HG03280 (cell line): ENCODE measurements around the gene IL2RA.

Experiments used
- ATAC-seq: cut with Tn5 transposase; IDR thresholded peaks from one replicate; pipeline ENCODE4 v1.9.1; 2021; ENCODE audit warnings: mild to moderate bottlenecking, moderate library complexity; ENCODE audit not compliant: unreplicated experiment

IL2RA gene

DNA sequence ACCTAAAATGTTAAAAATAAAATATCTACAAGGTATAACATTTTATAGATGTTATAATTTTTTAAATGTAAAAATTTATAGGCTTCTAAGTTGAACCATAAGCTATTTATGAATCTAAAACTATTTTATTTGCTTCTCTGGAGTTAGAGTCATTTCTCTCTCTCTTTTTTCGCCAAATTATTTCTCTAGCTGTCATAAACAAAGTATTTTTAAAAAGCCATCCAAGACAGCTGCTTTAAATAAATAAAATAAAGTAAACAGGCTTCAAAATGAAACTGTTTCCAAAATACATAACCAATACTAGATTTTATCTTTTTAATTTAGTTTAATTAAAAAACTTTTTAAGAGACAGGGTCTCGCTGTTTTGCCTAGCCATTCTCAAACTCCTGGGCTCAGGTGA, 72.4 kb downstream of the IL2RA start:
- ATAC-seq = no peak

DNA sequence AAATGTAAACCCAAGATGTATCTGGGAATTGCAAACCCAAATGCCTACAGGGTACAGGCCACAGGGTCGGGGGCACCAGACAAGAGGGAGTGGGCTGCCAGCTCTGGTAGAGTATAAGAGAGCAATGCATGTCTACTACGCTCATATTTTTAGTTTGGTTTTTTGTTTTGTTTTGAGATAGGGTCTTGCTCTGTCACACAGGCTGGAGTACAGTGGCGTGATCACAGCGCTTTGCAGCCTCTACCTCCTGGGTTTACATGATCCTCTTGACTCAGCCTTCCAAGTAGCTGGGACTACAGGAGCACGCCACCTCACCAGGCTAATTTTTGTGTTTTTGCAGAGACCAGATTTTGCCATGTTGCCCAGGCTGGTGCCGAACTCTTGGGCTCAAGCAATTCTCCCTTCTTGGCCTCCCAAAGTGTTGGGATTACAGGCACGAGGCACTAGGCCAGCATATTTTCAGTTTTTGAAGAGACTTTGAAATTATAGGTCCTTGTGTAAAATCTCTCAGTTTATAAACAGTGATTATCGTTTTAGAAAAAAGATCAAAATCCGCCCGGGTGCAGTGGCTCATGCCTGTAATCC, 73.7 kb downstream of the IL2RA start:
- no peak for ATAC-seq

DNA sequence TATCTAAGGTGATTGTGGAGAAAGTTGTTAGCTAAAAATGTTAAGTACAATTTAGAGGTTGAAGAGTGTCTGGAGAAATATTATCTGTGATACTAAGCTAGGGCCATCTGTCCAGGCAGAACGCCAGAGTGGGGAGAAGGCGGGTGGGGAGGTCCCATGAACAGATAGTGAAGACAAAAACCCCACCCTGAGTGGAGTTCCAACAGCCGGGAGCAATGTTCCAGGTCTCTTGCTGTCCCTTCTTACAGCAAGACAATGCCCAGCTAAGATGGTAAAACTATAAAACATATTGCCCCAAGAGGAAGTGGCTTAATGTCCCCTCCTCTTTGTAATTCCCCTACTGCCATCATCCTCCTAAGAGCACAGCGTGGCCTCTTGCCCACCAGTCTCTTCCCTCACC, 74.4 kb downstream of the IL2RA start:
- ATAC-seq = no peak

DNA sequence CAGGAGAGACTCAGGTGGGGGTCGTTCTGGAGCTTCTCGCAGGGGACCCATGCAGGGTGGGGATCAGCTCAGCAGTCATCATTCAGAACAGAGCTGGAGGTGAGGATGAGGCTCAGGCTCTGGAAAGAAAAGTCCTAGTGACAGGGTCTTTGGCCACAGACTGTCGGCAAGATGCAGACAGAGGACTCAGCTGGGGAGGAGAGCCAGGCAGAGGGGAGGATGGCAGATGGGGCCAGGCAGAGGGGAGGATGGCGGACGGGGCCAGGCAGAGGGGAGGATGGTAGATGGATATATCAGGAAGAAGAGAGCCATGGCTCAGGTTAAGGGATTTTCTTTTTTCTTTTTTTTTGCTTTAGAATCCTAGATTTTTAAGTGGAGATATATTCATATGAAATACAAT, 77.1 kb downstream of the IL2RA start:
- ATAC-seq = no peak

DNA sequence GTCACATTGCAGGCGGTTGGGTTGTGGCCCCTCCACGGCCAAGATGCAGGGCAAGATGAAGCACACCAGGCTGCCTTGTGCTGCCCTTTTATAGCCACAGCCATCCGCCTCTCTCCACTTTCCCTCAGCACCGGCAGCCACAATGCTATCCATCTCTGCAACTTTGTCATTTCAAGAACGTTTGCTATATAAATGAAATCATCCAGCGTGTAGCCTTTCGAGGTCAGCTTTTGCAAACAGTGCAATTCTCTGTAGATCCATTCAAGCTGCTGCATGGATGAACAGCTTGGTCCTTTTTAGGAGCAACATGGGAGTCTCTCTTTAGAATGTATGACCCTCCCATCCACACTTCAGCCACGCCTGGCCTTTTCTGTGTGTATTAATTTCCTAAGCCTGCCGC, 78.4 kb downstream of the IL2RA start:
- ATAC-seq = no peak

DNA sequence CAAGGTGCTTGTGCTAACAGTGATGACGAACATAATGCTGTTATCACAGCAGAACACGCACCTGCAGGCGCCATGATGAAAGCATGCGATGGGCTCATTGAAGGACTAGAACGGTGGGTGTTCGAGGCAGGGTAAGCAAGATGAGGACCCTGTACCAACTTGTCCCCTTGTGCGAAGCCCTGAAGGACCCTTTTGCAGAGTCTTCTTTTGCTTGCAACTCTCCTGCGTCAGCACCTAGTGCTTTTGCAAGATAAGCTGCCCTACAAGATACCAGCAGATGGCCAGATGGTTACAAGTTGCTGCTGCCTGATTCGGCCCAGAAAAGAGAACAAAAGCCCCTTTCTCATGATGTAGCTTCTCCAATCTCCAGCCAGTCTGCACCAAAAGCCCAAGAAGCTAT, 80.6 kb downstream of the IL2RA start:
- ATAC-seq = no peak

DNA sequence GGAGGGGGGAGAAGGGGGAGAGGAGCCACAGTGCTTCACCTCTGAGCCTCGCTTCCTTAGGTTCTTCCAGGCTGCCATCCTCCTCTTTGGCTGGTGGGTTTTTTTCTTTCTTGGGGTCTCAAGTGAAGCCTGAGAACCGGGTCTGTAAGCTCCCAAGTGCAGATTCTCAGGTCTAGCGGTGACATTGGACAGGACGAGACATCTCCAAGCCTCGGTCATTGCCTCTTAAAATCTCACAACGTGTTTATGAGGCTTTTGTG, 84.0 kb downstream of the IL2RA start:
- no peak for ATAC-seq

DNA sequence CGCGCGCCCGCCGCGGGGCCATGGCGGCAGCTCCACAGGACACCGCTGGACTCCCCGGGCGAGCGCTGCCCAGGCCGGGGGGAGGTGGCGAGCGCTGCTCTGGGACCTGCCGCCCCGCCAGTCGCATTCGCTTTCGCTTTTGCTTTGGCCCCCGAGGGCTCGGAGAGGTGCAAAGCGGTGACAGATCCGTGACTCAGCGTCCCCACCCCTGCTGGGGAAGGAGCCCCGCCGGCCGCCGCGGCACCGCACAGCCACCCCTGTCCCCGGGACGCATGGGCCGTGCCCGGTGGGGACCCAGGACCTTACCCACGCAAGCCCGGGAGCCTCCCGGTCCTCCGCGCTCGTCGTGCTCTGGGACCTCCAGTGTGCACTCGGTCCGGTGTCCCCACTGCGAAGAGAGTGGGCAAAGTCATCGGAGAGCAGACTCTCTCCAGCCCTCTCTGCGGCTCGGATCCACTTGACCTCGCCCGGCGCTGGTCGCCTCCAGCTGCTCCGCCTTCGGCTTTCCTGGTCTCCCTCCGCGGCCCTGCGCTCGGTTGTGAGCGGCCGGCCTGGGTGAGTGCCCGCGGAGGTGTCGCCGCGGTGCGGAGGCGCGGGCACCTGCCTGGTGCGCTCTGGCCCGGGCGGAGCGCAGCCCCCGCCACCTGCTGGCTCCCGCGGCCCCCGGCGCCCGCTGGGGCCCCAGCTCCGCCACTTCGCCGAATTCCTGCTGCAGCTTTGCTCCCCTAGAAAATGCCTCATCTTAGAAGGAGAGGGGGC, 84.5 kb downstream of the IL2RA start, which contains the start of gene IL15RA:
Gene IL15RA (minus strand): TSS at position 73 of the 759 bp plus-strand sequence. CDS start 51 bp downstream, at position 22.
- ATAC-seq = peak; percentile 63

DNA sequence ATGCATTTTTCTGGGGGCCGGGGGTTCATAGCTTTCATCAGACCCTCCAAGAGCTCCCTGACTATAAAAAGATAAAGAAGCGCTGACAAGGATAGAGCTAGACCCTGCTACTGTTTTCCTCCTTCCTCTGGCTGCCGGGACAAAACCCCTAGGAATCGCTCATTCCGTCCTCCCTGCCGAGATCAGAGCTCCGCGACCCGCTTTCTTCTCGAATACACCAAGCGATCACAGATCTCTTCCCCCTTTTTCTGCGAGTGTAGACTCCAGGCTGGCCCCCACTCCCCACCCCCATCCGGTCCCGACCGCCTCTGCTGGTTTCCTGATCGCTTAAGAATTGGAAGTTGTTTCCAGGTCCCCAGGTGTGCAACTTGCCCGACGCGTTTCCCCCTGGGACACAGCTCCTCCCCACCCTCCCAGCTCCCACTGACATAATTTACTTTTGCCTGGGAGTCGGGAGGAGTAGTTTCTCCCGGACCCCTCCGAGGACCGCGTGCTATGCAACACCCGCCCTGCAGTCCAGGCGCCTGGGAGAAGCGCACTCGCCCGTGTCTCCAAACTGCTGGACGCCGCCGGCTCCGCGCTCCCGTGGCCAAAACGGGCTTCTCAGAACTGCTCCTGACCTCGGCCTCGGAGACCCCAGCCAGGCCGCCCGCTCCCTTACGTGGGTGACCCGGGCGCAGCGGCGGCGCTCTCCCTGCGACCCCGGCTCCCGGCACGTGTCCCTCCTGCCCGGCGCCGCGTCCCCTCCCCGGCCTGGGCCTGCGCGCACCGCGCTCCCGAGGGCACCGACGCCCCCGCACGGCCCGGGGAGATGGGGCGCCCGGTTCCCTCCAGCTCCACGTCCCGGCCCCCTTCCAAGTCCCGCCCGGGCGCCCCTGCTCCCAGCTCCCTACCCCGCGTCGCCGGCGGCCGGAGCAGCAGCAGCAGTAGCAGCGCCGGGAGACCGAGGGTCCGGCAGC, 85.4 kb downstream of the IL2RA start:
- ATAC-seq = peak; percentile 15

DNA sequence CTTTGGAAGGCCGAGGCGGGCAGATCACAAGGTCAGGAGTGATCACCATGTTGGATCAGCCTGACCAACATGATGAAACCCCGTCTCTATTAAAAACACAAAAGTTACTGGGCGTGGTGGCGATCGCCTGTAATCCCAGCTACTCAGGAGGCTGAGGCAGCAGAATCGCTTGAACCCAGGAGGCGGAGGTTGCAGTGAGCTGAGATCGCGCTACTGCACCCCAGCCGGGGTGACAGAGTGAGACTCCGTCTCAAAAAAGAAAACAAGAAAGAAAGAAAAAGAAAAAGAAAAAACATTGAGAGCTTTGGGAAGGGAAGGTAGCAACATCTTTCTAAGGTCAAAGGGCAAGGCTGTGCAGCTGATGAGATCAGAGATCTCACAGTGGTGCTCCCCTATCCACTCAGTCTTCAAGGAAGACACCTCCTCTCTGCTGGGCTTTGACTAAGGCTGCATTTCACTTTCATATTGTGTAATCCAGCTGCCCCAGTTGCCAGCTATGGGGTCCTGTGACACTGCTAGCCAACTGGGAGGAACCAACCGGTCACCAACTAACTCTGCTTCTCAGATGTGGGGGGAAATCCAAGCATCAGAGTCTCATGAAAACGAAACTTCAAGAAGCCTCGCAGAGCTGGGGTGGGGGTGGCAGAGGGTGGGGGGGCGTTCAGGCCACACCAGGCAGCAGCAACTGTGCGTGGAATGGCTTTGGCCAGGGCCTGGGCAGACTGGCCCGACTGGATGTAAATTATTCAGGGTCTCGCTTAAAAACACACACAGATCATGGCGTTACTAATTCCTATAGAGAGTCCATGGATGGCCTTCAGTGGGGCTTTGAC, 86.3 kb downstream of the IL2RA start:
- ATAC-seq = peak; percentile 45

DNA sequence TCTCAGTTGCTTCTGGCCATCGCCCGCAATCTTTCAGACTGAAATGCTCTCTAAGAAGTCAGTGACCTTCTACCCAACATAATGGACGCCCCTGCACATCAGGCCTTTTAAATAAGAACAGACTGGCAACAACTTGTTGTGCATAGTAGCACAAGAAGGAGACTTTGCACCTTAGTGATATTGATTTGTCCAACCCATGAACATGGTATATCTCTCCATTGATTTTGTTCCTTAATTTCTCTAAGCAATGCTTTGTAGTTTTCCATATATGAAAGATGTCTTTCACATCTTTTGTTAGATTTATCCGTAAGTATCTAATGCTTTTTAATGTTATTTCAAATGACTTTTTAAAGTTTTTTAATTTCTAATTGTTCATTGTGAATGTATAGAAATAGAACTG, 89.1 kb downstream of the IL2RA start:
- no peak for ATAC-seq

DNA sequence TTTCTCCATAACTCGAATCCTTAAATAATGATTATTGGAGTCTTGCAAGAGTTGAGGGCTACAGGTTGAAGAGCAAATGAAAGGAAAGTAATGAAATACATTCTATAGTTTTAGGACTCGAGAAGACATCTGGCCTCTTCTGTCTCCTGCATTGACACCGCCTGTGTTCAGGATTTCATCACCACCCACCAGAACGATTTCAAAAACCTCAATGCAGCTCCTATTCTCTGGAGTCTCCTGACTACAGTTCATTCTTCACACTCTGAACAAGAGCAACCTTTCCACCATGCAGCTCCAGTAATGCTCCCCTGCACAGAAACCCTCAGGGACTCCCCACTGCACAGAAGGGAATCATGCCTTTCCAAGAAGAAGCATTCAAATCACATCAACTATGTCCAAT, 90.3 kb downstream of the IL2RA start:
- ATAC-seq = no peak

DNA sequence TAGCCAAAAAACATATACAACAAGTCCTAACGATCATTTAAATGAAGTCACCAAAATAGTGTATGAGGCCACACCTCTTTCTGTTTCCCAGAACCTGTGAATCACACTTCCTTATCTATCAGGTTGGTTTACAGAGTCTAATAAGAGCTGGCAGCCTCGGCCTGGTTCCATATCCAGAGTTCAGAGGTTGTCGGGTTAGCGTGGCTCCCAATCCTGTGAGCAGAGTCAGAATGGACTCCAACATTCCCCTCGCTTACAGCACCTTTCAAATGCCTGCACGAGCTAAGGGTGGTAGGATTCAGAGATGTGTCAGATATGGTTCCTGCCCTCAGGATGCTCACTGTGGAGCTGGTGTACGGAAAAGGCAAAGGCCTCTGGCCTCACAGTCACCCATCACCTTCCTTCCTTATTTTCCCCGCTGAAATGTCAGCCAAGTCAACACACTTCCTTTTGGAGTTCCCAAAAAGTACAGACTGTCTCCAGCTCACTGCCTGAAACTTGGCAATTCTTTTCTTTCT, 90.8 kb downstream of the IL2RA start:
- ATAC-seq = no peak

DNA sequence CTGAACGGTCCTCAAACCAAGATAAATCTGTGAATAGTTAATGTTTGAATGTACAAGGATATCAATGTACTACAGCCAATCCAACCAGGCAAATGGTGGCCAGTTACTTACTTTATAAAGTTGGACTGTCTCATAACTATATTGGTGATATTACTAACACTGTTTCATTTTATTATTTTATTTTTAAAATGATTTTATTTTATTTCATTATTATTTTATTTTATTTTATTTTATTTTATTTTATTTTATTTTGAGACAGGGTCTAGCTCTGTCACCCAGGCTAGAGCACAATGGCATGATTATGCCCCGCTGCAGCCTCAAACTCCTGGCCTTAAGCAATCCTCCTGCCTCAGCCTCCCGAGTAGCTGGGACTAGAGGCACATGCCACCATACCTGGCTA, 91.6 kb downstream of the IL2RA start:
- no peak for ATAC-seq

DNA sequence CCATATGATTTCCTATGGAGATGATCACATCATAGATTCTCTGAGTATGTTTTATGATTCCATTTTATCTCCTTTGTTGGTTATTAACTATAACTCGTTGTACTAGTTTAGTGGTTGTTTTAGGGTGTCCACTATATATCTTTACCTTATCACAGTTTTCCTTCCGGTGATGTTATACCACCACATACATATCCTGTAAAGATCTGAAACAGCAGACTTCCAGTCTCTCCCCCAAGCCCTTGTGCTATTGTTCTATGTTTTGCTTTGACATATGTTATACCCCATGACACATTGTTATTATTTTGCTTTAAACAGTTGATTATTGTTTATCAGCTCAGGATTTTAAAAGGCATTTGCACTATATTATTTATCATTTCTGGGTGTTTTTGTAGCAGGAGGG, 92.1 kb downstream of the IL2RA start:
- ATAC-seq = no peak

DNA sequence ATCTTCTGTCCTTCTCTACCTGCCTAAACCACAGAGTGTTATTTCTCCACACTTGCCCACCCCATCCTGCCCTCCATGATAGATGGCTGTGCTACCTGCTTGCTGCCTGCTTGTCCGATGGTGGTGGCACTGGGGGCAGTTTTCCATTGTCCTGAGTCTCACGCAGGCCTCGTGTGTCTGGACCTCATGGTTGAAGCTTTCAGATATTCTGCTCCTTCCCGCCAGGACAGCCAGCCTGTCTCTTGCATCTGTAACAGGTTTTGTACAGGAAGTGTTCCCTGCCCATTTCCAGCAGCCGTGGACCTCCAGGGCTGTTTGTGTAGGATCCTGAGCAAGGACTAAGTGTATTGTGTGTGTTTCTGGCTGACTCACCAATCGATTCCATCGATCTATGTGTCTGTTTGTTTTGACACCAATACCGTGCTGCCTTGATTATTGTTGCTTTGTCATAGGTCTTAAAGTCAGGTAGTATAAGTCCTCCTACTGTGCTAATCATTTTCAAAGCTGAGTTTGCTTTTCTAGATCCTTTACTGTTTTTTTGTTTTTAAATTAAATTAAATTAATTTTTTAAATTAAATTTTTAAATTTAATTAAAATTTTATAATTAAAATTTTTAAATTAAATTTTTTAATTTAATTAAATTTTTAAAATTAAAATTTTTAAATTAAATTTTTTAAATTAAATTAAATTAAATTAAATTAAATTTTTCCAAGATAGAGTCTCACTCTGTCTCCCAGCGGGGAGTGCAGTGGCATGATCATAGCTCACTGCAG, 93.3 kb downstream of the IL2RA start:
- ATAC-seq = no peak

DNA sequence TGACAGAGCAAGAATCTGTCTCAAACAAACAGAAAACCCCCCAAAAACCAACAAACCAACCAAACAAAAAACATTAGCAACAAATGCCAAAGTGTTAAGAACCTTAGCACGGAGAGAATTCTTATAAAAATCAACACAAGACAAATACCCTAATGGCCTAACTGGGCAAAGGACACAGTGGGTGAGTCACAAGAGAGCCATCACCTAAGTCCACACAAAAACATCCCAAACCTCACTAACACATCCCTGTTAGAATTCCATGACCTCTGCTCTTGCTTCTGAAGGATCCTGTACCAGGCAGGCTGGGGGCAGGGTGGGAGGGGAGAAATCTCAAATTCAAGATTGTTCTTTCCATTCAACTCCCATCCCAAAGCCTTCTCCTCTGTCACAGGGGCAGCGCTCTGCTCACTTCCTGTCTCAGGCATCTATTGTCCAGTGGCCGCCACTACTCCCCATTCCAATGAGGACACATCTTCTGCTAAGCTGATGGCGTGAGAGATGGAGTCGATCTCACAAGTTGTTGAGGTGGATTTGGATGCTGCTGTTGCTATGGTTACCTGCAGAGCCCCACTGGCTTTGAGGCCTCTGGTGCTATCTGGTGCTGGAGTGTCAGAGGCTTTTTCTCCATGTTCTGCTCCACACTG, 94.0 kb downstream of the IL2RA start:
- ATAC-seq = no peak

DNA sequence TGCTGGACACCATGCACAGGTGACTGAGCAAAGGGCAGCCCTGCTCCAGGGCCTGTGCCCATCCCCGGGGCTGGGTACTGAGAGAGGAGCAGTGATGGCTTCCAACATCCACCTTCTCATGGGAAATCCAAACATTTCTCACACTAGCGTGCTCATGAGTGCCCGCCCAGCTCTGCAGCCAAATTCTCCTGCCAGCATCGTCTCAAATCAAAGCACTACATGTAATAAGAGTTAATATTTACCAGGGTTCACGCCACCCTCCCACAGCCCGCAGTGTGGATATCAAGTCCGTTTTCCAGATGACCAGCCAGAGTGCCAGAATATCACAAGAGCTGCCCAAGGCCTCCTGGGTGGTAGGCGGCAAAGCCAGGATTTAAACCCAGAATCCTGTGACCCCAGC, 96.9 kb downstream of the IL2RA start:
- no peak for ATAC-seq

DNA sequence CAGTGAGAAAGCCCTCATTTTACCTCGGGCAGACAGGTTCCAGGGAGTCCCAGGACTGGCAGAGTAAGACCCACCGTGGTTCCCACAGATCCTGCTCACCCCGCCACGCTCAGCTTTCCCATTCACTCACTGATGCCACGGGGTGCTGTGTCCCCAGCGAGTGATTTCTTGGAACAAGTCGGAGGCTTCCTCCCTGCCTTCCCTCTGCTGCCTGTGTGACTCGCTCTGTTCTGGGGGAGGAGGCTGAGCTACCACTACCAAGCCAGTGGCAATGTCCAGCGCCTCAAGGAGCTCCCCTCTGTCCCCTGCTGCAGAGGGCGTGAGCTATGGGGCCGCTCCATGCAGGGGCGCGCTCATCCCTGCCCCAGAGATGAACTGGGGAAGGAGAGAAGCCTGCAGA, 97.4 kb downstream of the IL2RA start:
- ATAC-seq = no peak

DNA sequence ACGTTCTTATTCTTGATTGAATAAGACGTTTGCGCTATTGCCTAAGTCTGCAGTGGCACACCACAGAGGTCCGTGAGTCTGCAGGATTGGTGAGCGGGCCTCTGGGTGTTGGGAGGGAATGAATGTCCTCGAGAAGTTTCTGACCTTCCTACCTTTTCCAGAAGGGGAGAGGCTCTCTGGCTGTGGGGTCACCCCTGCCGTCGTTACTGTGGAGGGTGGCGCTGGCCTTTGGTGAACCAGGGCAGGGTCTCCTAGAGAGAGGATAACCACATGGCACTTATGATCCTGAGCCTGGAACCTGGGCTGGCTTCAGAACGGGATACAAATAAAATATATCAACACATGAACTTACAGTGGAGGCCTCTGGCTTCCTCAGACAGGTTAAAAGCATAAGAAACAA, 98.6 kb downstream of the IL2RA start:
- no peak for ATAC-seq
